ENCODE data around the gene ALDH3A2.
"Not testable (repeated sequence)": the region's sequence is repeated elsewhere in the genome, so short reads cannot be mapped to it uniquely, and the experiment has no call there.

The ALDH3A2 gene

GRCh38 chr17:19651451-19652238, 3.1 kb downstream of the ALDH3A2 start:
- no peak for DNase-seq (ENCODE audit: low read depth)

DNA sequence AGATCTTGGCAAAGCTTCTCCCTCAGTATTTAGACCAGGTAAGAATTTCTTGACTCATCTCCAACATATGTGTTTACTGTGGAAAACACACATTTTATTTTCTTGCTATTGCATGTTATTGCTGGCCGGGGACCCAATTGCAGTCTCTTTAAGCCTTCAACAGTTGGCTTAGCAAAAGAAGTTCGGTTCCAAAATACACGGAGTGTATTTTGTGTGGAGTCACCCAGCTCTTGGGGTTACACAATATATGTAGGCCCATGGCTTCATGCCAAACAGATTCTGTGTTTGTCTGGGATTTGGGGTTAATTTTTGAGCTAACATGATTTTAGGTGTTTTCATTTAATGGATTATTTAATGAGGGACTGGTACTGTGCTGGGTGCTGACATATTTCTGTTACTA, 4.0 kb downstream of the ALDH3A2 start:
- DNase-seq (ENCODE audit: low read depth) = no peak

- DNase-seq (ENCODE audit: low read depth) = no peak
Observed at GRCh38 chr17:19654342-19654886, 5.9 kb downstream of the ALDH3A2 start.

- DNase-seq (ENCODE audit: low read depth) = no peak
Observed at GRCh38 chr17:19654896-19655295, 6.3 kb downstream of the ALDH3A2 start.

GRCh38 chr17:19656336-19656735, 7.8 kb downstream of the ALDH3A2 start:
- no peak for DNase-seq (ENCODE audit: low read depth)

DNA sequence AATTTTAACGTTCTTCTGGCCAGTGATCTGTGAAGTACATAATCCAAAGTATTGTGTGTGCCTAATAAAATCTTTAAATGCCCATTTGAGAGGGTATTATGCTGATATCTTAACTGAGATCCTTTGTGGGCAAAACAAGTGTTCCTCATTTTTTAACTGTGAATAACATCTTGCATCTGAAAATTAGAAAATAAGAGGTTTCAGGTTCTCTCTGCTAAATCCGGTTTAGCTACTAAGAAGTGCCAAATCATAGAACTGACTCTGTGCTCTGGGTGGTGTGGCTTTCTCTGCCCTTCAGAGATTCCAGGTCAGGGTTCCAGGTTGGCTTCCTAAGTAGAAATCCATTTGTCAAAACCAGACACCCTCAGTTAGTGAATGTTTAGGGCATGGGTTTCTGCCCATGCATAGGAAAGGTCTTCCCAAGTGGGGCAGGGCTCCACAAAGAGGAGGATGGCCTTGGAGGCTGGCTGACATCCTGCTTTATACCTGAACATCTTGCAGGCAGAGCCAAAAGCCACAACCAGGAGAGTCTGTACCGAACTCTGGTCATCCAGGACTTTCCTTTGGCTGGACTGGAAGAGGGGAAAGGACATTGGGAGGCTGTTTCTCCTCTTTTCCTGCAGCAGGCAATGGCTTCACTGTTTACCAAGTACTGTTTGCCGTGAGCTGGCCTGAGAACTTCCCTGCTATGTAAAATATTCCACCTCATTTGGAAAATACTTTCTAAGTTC, 8.5 kb downstream of the ALDH3A2 start:
- no peak for DNase-seq (ENCODE audit: low read depth)

DNA sequence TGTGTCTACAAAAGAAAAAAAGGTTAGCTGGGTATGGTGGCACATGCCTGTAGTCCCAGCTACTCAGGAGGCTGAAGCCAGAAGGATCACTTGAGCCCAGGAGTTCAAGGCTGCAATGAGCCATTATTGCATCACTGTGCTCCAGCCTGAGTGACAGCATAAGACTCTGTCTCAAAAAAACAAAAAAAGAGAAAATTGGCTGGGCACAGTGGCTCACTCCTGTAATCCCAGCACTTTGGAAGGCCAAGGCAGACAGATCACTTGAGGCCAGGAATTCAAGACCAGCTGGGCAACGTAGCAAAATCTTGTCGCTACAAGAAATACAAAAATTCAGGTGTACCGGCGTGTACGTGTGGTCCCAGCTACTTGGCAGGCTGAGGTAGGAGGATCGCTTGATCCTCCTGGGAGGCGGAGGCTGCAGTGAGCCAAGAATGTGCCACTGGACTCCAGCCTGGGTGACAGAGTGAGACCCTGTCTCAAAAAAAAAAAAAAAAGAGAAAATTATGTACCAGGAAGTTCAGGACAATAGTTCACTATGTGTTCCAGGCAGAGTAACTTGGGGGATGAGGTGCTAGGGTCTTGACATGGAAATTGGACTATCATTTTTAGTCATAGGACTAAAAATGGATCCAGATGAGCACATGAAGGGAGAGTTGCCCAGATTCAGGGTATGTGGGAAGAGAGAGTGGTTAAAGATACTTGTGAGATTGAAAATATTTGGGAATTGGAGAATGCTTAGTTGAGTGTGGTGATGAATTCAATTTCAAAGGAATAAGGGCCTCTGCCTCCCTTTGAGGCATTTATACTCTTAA, 11.0 kb downstream of the ALDH3A2 start:
- DNase-seq (ENCODE audit: low read depth) = no peak

DNA sequence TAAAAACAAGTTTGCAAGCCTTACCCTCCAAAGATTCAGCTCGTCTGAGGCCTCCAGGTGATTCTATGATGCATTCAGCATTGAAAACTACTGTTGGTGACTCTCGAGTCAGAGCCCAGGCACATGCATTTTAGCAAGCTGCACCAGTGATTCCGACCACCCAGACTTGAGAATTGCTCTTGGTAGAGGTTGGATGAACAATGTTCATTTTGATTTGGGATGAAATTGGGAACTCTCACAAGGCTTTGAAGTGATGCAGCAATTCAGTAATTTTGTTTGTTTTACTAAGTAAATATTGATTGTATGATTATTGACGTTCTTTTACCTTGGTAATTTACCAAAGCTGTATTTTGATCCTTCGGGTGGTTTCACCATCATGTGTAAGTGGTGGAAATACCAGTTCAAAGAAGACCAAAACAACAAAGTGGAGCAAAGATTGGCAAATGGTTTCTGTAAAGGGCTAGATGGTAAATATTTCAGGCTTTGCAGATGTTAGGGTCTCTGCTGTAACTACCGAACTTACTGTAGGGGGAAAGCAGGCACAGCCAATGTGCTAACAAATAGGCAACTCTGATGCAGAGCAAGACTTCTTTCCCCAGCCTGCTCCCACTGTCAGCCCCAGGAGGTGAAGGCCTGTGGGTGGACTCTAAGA, 11.8 kb downstream of the ALDH3A2 start:
- DNase-seq (ENCODE audit: low read depth) = no peak

DNA sequence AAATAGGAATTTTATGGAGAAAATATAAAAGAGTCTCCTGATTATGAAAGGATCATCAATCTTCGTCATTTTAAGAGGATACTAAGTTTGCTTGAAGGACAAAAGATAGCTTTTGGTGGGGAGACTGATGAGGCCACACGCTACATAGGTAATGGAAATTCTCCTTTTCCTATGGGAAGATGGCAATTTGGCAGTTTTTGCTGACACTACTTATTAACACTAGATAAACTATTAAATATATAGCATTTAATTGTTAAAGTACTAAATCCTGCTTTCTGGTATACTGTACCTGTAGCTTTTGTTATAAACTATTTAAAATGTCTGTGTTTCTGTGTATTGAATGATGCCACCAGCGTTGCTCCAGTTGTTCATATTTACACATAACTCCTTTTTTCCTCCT, 12.6 kb downstream of the ALDH3A2 start:
- no peak for DNase-seq (ENCODE audit: low read depth)

GRCh38 chr17:19663097-19663496, 14.5 kb downstream of the ALDH3A2 start:
- DNase-seq (ENCODE audit: low read depth) = no peak

GRCh38 chr17:19664136-19664820, 15.7 kb downstream of the ALDH3A2 start:
- DNase-seq (ENCODE audit: low read depth) = no peak

- DNase-seq (ENCODE audit: low read depth) = no peak
Observed at GRCh38 chr17:19664821-19665181, 16.2 kb downstream of the ALDH3A2 start.

DNA sequence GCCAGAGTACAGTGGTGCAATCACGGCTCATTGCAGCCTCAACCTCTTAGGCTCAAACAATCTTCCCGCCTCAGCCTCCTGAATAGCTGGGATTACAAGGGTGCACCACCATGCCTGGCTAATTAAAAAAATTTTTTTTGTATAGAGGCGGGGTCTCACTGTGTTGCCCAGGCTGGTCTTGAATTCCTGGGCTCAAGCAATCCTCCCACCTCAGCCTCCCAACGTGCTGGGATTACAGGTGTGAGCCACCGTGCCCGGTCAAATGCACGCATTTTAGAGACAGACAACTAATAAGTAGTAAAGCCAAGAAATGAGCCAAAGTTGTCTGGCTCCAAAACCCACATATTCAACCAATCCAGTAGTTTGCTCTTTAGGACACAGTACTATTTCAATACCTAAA, 21.1 kb downstream of the ALDH3A2 start:
- DNase-seq (ENCODE audit: low read depth) = not testable (repeated sequence)

DNA sequence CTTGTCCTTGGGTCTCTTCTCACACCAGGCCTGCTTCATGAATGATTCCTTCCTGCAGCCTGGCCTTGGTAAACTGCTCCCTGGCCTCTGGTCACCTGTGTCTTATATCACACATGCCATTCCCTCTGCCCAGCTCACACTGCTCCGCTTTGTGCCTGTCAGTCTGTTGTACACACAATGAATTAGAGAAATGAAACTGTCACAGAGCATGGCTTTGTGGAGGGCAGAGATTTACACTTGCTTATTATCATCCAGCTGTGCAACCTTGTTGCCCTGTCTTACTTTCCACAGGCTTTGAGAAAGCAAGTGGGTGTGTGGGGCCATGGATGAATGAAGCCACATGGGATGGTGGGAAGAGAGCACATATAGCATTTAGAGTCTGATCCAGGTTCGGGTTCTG, 22.4 kb downstream of the ALDH3A2 start:
- DNase-seq (ENCODE audit: low read depth) = no peak

DNA sequence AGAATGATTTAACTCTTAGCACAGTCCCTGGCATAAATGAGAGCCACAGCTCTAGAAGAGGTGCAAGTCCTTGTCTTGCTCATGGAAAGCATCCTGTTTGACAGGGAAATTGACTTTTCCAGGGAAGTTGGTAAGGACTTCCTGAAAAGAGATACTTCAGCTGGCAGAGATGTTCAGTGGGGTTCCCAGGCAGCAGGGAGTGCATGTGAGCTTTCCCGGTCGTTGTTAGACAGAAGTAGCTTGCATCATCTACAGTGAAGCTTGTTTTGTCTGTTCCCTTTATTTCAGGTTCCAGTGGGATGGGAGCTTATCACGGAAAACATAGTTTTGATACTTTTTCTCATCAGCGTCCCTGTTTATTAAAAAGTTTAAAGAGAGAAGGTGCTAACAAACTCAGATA, 22.9 kb downstream of the ALDH3A2 start:
- DNase-seq (ENCODE audit: low read depth) = no peak

DNA sequence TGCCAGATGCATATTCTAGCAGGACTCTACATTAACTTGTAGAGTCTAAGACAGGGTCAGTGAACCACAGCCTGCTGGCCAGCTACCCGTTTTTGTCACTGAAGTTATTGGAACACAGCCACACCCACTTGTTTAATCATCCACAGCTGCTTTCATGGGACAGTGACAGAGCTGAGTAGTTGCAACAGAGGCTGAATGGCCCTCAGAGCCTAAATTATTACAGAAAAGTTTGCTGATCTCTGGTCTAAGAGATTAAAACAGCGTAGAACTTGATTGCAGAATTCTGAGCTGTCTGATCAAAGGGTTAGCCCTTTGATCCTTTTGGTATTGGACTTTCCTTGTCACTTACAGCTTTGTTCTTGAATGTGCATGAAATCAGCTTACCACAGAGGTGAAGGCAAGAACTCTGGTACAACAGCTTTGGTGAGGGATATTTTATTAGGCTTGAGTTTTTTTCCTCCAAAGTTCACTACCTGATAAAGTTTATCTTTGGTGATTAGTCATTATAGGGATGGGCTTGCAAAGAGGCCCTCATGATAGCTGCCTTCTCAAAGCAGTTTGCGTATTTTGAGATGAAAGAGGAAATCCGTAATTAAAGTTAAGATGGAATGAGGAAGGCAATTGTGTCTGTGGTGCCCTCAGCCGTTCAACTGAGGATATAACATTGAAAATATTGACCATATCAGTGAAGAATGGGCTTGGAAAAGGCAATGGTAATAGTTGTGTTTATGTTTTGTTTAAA, 23.6 kb downstream of the ALDH3A2 start:
- DNase-seq (ENCODE audit: low read depth) = no peak

DNA sequence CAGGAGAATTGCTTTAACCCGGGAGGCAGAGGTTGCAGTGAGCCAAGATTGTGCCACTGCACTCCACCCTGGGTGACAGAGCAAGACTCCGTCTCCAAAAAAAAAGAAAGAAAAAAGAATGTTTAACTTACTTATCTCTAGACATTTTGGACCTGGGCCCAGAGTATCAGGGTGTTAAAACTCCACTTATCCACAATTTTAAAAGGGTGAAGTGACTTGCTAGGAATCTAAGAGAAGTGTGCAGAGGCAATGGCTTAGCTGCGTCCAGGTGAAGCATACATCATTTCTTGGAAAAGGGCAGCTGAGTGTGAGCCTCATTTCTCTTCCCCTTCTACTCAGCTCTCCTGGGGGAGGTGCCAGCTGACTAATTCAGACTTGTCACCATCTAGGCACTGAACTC, 25.1 kb downstream of the ALDH3A2 start:
- no peak for DNase-seq (ENCODE audit: low read depth)

- no peak for DNase-seq (ENCODE audit: low read depth)
Observed at GRCh38 chr17:19676896-19677295, 28.3 kb downstream of the ALDH3A2 start.

GRCh38 chr17:19677736-19678379, 29.3 kb downstream of the ALDH3A2 start:
- DNase-seq (ENCODE audit: low read depth) = no peak

All from T-helper 22 cell (primary cell).